Posterior cingulate gyrus (tissue), 11 donors: ENCODE results near the gene CCDC34.

Experiments used
- DNase-seq, 10 donors: peaks; one replicate each; pipeline versions ENCODE4 v3.0.0 to v3.0.0-alpha.2; 2020 to 2021; ENCODE audit warnings: mixed read lengths in 3 of 10
- intact Hi-C: fragments of 100-400 bp; cut with DNase I; formaldehyde crosslinking; loops from one replicate; pipeline ENCODE4 v1.15.1; 2023

Gene CCDC34

GRCh38 chr11:27293515-27294417 lies 69.2 kb downstream of the CCDC34 start:
- DNase-seq, result no peak
- intact Hi-C loops, result no loop called here

DNA sequence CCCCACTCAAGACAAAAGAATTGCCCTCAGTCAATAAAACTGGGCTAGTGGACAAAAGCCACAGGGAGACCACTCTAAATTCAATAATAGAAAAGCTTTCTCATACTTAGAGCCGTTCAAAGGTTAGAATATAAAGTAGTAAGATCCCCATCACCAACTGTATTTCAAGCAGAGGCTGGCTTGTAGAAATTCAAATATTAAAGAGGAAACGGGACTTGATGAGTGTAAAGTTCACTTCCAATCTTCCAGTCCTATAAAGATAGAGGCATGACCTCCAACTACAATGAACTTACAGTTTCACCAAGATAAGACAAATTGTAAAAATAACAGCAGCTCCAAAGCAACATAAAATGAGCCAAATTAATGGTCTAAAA lies 70.4 kb downstream of the CCDC34 start:
- intact Hi-C loops, result no loop called here
- DNase-seq, result no peak

GRCh38 chr11:27291954-27292636 lies 70.9 kb downstream of the CCDC34 start:
- DNase-seq, result no peak
- intact Hi-C loops, result no loop called here

DNA sequence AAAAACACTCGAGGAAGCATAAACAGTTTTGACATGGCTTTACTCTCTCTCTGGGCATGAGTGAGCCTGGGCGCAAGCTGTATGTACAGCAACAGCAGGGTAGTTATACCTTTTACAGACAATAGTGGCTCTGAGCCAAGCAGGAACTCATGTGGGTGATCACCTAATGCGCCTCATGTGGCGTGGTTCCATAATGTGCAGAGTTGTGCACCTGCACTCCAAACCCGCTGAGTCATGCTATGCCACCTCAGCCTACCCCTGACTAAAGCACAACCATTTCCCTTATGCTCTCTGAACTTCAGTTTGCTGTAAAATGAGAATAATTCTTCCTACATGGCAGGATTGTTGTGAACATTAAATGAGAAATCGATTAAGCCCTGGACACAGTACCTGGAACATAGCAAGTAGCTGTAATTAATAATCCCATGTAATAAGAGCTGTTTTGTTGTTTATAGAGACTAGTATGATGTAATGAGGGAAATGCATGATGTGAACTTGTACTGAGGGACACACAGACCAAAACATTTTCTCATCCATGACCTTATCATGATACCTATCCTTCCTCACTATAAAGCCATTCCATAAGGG lies 71.6 kb downstream of the CCDC34 start:
- intact Hi-C loops, result no loop called here
- DNase-seq, result no peak

GRCh38 chr11:27290261-27291050 lies 72.6 kb downstream of the CCDC34 start:
- DNase-seq, result no peak
- intact Hi-C loops, result no loop called here
